Activated T-cell treated with anti-CD3 and anti-CD28 coated beads, Interleukin-2, amount 50 U/mL, for 72 hours (primary cell): ENCODE data around the gene SLC12A8. TPM values are rescaled to one million over a fixed set of nuclear protein-coding genes. Genes with fewer than 3 reads are reported as not detected.

ENCODE experiments used
- ATAC-seq, 2 donors: fragments of 150-1000 bp; cut with Tn5 transposase; replicated peaks in 1 of 2; 2 replicates each; pipeline ENCODE4 v1.10.0; 2021; ENCODE audit warnings: moderate library complexity in 2 of 2, mild to moderate bottlenecking in 1 of 2
- DNase-seq, 2 donors: peaks; one replicate each; pipeline ENCODE4 v3.0.0; 2021 to 2022; ENCODE audit warnings: mixed read lengths in 1 of 2
- H3K27ac Mint-ChIP-seq: one replicate; pipeline ENCODE4 v1.8.0; 2022; ENCODE audit warnings: mild to moderate bottlenecking, moderate library complexity, mixed read lengths
- H3K27me3 Mint-ChIP-seq: one replicate; pipeline ENCODE4 v1.8.0; 2022; ENCODE audit warnings: low read depth, mixed read lengths
- H3K36me3 Mint-ChIP-seq, 2 donors: one replicate each; pipeline ENCODE4 v1.8.0; 2022; ENCODE audit warnings: mixed read lengths in 2 of 2, mild to moderate bottlenecking in 1 of 2; ENCODE audit not compliant: insufficient read depth in 2 of 2
- H3K4me1 Mint-ChIP-seq: one replicate; pipeline ENCODE4 v1.8.0; 2022; ENCODE audit warnings: low read depth, mixed read lengths
- H3K4me3 Mint-ChIP-seq, 2 donors: one replicate each; pipeline ENCODE4 v1.8.0; 2022; ENCODE audit warnings: mild to moderate bottlenecking in 2 of 2, mixed read lengths in 2 of 2, moderate library complexity in 2 of 2
- H3K9me3 Mint-ChIP-seq, 2 donors: one replicate each; pipeline ENCODE4 v1.8.0; 2022; ENCODE audit warnings: mixed read lengths in 2 of 2
- total RNA-seq, 2 donors: library from RNA; stranded (reverse); gene quantifications; one replicate each; pipeline ENCODE4 v1.2.3, GENCODE V29; 2022

SLC12A8 gene
- total RNA-seq, 2 donors from 2014 or later, result 0.53 to 2.2 TPM

- ATAC-seq, result no peak
- Mint-ChIP-seq H3K27me3 (peaks cover 58% of the 10 kb centered on the region), H3K27ac (no peak overlapping the region)
Measured at GRCh38 chr3:125057186-125057850, 155.2 kb downstream of the SLC12A8 start.

GRCh38 chr3:125055913-125056745, 156.4 kb downstream of the SLC12A8 start, which contains the start of gene HEG1:
Gene HEG1, minus strand, starts transcription at chr3:125055997. Its CDS starts 107 bp downstream, at chr3:125055890.
- peaks cover 46% of the 10 kb centered on the region for H3K27me3 Mint-ChIP-seq
- peak; percentile 81 to 86 for DNase-seq
- H3K27ac Mint-ChIP-seq, result peak within 1 kb of the TSS; percentile 56
- H3K4me1 Mint-ChIP-seq, result peaks cover 52% of the 10 kb centered on the region
- no peaks in the 10 kb centered on the region for H3K9me3 Mint-ChIP-seq
- H3K4me3 Mint-ChIP-seq, result peak within 1 kb of the TSS; percentile 87 to 98
- peaks cover 1 to 3% of the 10 kb centered on the region in 2 donors for H3K36me3 Mint-ChIP-seq
- peak; percentile 74 to 79 for ATAC-seq

More at GRCh38 chr3:125057186-125057850, 155.2 kb downstream of the SLC12A8 start:
- Mint-ChIP-seq H3K36me3 (peaks cover 1 to 3% of the 10 kb centered on the region in 2 donors), H3K4me1 (peaks cover 41% of the 10 kb centered on the region), H3K9me3 (no peaks in the 10 kb centered on the region), H3K4me3 (peak overlapping the region in 1 of 2 donors; percentile 61)
- no peak for DNase-seq

GRCh38 chr3:125055331-125055912, 157.1 kb downstream of the SLC12A8 start:
- ATAC-seq, result peak; percentile 20 to 32
- Mint-ChIP-seq H3K27me3 (peaks cover 42% of the 10 kb centered on the region), H3K9me3 (no peaks in the 10 kb centered on the region), H3K4me1 (peaks cover 59% of the 10 kb centered on the region), H3K27ac (no peak overlapping the region), H3K36me3 (peaks cover 3 to 5% of the 10 kb centered on the region in 2 donors), H3K4me3 (peak overlapping the region; percentile 87 to 98)
- peak; percentile 35 to 45 for DNase-seq

GRCh38 chr3:125054449-125055329, 157.9 kb downstream of the SLC12A8 start:
- peak in 1 of 2 donors; percentile 8 for ATAC-seq
- Mint-ChIP-seq H3K9me3 (no peaks in the 10 kb centered on the region), H3K4me1 (peaks cover 62% of the 10 kb centered on the region), H3K27me3 (peaks cover 37% of the 10 kb centered on the region), H3K36me3 (peaks cover 3 to 6% of the 10 kb centered on the region in 2 donors), H3K4me3 (peak overlapping the region; percentile 87 to 98), H3K27ac (peak overlapping the region; percentile 56)
- DNase-seq, result no peak

- H3K27me3 Mint-ChIP-seq, result peaks cover 37% of the 10 kb centered on the region
- DNase-seq (no peak), ATAC-seq (no peak)
- H3K4me1 Mint-ChIP-seq, result peaks cover 68% of the 10 kb centered on the region
- H3K27ac Mint-ChIP-seq, result no peak overlapping the region
- H3K9me3 Mint-ChIP-seq, result no peaks in the 10 kb centered on the region
- H3K36me3 Mint-ChIP-seq, result peaks cover 3 to 6% of the 10 kb centered on the region in 2 donors
- peak overlapping the region; percentile 87 to 98 for H3K4me3 Mint-ChIP-seq
Measured at GRCh38 chr3:125054062-125054448, 158.5 kb downstream of the SLC12A8 start.

- no peak overlapping the region for H3K27ac Mint-ChIP-seq
- ATAC-seq, result no peak
- no peaks in the 10 kb centered on the region for H3K9me3 Mint-ChIP-seq
- H3K4me3 Mint-ChIP-seq, result peak overlapping the region; percentile 87 to 98
- no peak for DNase-seq
- H3K27me3 Mint-ChIP-seq, result peaks cover 37% of the 10 kb centered on the region
- peaks cover 70% of the 10 kb centered on the region for H3K4me1 Mint-ChIP-seq
- H3K36me3 Mint-ChIP-seq, result peaks cover 3 to 6% of the 10 kb centered on the region in 2 donors
Measured at GRCh38 chr3:125053304-125053699, 159.2 kb downstream of the SLC12A8 start.

- Mint-ChIP-seq H3K27ac (peak overlapping the region; percentile 6), H3K9me3 (no peaks in the 10 kb centered on the region), H3K4me1 (peaks cover 73% of the 10 kb centered on the region), H3K36me3 (peaks cover 3 to 6% of the 10 kb centered on the region in 2 donors), H3K4me3 (peak overlapping the region; percentile 82 to 84), H3K27me3 (peaks cover 32% of the 10 kb centered on the region)
- no peak for DNase-seq
- ATAC-seq, result no peak
Measured at GRCh38 chr3:125052624-125053303, 159.8 kb downstream of the SLC12A8 start.

- peak overlapping the region; percentile 6 for H3K27ac Mint-ChIP-seq
- H3K4me3 Mint-ChIP-seq, result peak overlapping the region; percentile 82 to 84
- peaks cover 71% of the 10 kb centered on the region for H3K4me1 Mint-ChIP-seq
- peak; percentile 62 to 72 for ATAC-seq
- no peaks in the 10 kb centered on the region for H3K9me3 Mint-ChIP-seq
- peaks cover 3 to 6% of the 10 kb centered on the region in 2 donors for H3K36me3 Mint-ChIP-seq
- peak; percentile 53 to 71 for DNase-seq
- peaks cover 24% of the 10 kb centered on the region for H3K27me3 Mint-ChIP-seq
Measured at GRCh38 chr3:125051715-125052581, 160.6 kb downstream of the SLC12A8 start.

GRCh38 chr3:125051205-125051604, 161.3 kb downstream of the SLC12A8 start:
- peaks cover 21% of the 10 kb centered on the region for H3K27me3 Mint-ChIP-seq
- H3K27ac Mint-ChIP-seq, result peak overlapping the region; percentile 2
- DNase-seq, result no peak
- no peak for ATAC-seq
- peak overlapping the region; percentile 82 to 84 for H3K4me3 Mint-ChIP-seq
- no peaks in the 10 kb centered on the region for H3K9me3 Mint-ChIP-seq
- peaks cover 64% of the 10 kb centered on the region for H3K4me1 Mint-ChIP-seq
- peaks cover 3 to 6% of the 10 kb centered on the region in 2 donors for H3K36me3 Mint-ChIP-seq

GRCh38 chr3:125050488-125051090, 162.0 kb downstream of the SLC12A8 start:
- peaks cover 21% of the 10 kb centered on the region for H3K27me3 Mint-ChIP-seq
- ATAC-seq, result no peak

GRCh38 chr3:125048282-125048681, 164.3 kb downstream of the SLC12A8 start:
- no peak for ATAC-seq
- Mint-ChIP-seq H3K4me1 (peaks cover 45% of the 10 kb centered on the region), H3K9me3 (no peaks in the 10 kb centered on the region), H3K36me3 (peaks cover 0 to 5% of the 10 kb centered on the region in 2 donors), H3K4me3 (no peak overlapping the region), H3K27ac (no peak overlapping the region), H3K27me3 (peaks cover 10% of the 10 kb centered on the region)
- DNase-seq, result no peak

More at GRCh38 chr3:125050488-125051090, 162.0 kb downstream of the SLC12A8 start:
- Mint-ChIP-seq H3K4me1 (peaks cover 62% of the 10 kb centered on the region), H3K4me3 (no peak overlapping the region), H3K27ac (no peak overlapping the region), H3K9me3 (no peaks in the 10 kb centered on the region), H3K36me3 (peaks cover 3 to 6% of the 10 kb centered on the region in 2 donors)
- no peak for DNase-seq
